GM18517 (cell line): ENCODE results near the gene NPY5R.

Experiments
- ATAC-seq: cut with Tn5 transposase; IDR thresholded peaks from one replicate; pipeline ENCODE4 v1.9.1; 2021; ENCODE audit warnings: mild to moderate bottlenecking, moderate library complexity; ENCODE audit not compliant: unreplicated experiment

Gene NPY5R

GRCh38 chr4:163384434-163384833 lies 40.7 kb downstream of the NPY5R start:
- ATAC-seq: no peak

- no peak for ATAC-seq
Observed at GRCh38 chr4:163384926-163385325, 41.2 kb downstream of the NPY5R start.

GRCh38 chr4:163385466-163385865 lies 41.8 kb downstream of the NPY5R start:
- ATAC-seq: no peak

- no peak for ATAC-seq
Observed at GRCh38 chr4:163391756-163392155, 48.1 kb downstream of the NPY5R start.

GRCh38 chr4:163392328-163392727 lies 48.6 kb downstream of the NPY5R start:
- no peak for ATAC-seq

- ATAC-seq: no peak
Observed at GRCh38 chr4:163393471-163393870, 49.8 kb downstream of the NPY5R start.

GRCh38 chr4:163395055-163395454 lies 51.4 kb downstream of the NPY5R start:
- ATAC-seq: no peak

GRCh38 chr4:163395758-163396157 lies 52.1 kb downstream of the NPY5R start:
- ATAC-seq: no peak

GRCh38 chr4:163398238-163398637 lies 54.5 kb downstream of the NPY5R start:
- ATAC-seq: no peak

GRCh38 chr4:163400911-163401310 lies 57.2 kb downstream of the NPY5R start:
- no peak for ATAC-seq
